ELR (cell line): ENCODE data around the gene STING1.
"Not testable (repeated sequence)": the region's sequence is repeated elsewhere in the genome, so short reads cannot be mapped to it uniquely, and the experiment has no call there.

Experiments
- DNase-seq: peaks from one replicate; pipeline ENCODE4 v3.0.0-alpha.2; 2015; ENCODE audit warnings: low read depth

STING1 gene

DNA sequence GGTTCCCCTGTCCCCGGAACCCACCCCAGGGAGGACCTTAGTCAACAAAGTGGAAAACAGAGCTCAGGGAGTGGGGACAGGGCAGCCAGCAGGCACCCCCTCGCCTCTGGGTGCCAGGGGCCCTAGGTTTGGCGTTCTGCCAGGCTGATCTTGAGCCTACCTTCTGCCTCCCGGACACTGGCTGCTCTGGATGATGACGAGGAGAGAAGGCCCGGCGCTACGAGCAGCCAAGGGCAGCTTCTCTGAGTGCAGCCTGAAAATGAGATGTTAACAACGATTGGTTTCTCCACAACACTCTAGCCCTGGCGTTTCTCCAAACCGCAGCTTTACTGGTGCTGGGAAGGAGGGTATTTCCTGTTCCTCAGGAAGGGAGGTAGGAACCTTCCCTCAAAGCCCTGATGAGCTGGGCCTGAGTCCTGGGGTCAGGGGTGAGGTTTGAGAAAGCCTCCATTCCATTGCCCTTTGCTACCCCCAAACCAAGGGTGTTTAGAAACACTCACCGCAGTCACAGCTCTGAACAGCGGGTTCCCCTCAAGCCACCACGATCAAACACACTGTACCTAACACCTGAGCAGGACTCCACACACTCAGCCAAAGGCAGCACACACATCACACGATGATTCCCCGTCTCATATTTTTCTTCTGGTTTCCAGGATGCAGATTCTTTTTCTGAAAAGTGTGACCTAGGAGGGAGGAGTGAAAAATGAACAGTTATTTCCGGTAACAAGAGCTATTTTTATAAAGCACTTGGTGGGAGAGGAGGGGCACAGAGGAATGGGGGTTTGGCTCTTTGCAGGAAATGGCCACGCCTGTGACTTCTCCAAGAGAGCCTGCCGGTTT is at the start of gene STING1:
STING1 (minus strand) TSS at position 709 of the 840 bp plus-strand sequence. CDS start 1,054 bp downstream, outside the sequence.
- peak; percentile 99 for DNase-seq

- no peak for DNase-seq
These were observed 49.2 kb upstream of the STING1 start for GRCh38 chr5:139531772-139532169.

DNA sequence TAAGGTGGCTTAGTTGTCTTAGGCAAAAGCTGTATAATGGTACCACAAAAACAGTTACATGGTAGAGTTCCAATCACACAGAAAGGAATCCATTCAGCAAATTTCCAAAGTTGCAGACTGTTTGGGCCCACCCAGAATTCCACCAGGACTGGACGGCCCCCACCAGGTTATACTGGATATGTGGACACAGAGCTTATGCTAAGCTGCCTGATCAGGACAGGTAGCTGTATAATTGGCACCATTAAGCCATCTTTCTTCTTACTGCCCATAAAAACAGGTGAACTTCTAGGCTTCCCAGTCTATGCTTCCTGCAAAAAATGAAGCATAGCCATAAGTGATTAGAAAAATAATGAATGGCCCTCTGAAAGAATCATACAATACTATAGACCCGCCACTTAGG is 47.5 kb upstream of the STING1 start:
- not testable (repeated sequence) for DNase-seq

DNA sequence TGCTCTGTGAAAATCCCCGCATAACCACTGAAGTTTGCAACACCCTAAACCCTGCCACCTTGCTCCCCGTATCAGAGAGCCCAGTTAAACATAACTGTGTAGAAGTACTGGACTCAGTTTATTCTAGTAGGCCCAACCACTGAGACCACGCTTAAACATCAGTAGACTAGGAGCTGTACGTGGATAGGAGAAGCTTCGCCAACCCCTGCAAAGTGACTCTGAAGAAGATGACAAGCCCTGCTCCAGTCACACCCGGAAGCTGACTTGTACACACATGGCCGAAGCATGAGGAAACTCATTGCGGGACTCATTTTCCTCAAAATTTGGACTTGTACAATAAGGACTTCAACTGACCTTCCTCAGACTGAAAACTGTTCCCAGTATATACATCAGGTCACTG is 46.1 kb upstream of the STING1 start:
- DNase-seq, result not testable (repeated sequence)

DNA sequence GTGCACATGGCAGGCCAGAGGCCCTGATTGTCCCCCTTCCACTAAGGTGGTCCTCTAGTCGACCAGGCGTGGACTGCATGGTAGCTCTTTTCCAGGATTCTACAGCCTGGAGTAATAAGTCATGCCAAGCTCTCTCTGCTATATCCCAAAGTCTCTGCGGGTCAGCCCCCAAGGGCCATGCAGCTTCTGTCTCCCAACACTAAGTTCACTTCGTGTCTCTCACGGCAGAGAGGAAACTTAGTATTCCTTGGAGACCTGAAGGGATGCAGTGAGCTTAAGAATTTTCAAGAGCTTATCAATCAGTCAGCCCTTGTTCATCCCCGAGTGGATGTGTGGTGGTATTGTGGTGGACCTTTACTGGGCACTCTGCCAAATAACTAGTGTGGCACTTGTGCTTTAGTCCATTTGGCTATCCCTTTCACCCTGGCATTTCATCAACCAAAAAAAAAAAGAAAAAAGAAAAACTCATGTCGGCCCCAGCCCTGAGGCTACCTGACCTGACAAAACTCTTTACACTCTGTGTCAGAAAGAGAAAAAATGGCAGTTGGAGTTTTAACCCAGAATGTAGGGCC is 45.4 kb upstream of the STING1 start:
- DNase-seq, result not testable (repeated sequence)

DNA sequence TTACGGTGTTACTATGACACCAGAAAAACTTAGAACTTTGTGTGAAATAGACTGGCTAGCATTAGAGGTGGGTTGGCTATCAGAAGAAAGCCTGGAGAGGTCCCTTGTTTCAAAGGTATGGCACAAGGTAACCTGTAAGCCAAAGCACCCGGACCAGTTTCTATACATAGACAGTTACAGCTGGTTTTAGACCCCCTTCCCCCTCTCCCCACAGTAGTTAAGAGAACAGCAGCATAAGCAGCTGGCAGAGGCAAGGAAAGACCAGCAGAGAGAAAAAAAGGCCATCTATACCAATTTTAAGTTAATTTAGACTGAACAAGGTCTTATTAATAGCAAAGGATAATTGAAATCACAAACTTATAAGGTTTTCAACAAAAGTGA is 44.5 kb upstream of the STING1 start:
- not testable (repeated sequence) for DNase-seq

DNA sequence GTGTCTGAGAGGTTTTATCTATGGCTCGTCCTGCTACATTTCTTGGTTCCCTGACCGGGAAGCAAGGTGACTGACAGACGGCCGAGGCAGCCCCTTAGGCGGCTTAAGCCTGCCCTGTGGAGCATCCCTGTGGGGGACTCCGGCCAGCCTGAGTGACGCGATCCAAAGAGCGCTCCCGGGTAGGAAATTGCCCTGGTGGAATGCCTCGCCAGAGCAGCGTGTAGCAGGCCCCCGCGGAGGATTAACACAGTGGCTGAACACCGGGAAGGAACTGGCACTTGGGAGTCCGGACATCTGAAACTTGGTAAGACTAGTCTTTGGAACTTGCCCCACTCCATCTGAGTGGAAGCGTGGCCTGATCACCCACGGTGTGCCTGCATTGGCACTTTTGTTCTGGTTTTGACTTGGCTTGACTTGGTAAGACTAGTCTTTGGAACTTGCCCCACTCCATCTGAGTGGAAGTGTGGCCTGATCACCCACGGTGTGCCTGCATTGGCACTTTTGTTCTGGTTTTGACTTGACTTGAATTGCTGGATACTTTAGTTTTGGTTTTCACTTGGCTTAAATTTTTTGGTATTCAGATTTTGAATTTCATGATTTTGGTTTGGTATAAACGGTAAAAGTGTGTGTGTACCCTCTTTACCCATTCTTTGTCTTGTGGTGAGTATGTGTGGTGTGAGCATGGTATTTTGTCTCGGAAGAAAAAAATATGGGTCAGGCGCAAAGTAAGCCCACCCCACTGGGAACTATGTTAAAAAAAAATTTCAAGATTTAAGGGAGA is 43.9 kb upstream of the STING1 start:
- not testable (repeated sequence) for DNase-seq

- DNase-seq, result not testable (repeated sequence)
These were observed 43.2 kb upstream of the STING1 start for GRCh38 chr5:139525586-139526308.

GRCh38 chr5:139524940-139525585 is 42.5 kb upstream of the STING1 start:
- no peak for DNase-seq

- no peak for DNase-seq
These were observed 41.9 kb upstream of the STING1 start for GRCh38 chr5:139524446-139524845.

- DNase-seq, result no peak
These were observed 41.3 kb upstream of the STING1 start for GRCh38 chr5:139523635-139524445.

DNA sequence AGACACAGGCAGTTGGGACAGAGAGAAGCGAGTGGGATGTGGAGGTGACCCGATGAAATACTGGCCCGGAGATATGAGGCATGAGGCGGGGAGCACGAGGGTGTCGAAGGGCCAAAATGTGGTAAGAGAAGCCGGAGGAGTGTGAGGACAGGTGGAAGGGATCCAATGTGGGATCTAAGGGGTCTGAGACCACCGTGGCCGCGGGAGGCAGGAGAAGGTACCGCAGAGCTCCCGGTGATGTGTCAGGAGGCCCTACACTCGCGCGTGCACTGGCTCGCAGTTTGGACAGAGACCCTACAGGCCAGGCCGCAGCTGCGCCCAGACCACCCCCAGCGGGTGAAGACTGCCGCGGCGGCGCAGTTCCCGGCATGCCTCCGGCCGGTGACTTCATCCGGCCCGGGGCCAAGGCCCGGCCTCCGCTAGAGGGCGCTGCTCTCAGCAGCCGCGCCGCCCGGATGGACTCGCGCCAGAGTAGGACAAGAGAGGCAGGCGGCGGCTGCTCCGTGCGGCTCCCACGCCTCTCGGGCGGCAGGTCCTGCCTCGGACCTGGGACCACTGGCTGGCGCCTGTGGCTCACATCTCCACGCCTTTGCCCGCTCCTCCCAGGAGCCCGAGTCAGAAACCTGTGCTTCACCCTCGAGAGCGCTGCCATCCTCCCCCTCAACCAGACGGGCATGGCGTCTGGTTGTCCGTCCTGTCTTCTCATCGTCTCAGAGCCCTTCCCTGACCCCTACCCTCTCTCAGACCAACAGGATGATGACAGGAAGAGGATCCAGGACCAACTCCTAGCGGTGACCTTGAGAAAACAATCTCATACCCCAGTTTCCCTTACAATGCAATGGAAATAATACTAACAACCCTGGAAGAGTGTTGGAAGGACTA is 35.4 kb upstream of the STING1 start:
- peak; percentile 87 for DNase-seq

GRCh38 chr5:139514486-139514856 is 31.9 kb upstream of the STING1 start:
- DNase-seq, result no peak

GRCh38 chr5:139513852-139514485 is 31.4 kb upstream of the STING1 start:
- no peak for DNase-seq

DNA sequence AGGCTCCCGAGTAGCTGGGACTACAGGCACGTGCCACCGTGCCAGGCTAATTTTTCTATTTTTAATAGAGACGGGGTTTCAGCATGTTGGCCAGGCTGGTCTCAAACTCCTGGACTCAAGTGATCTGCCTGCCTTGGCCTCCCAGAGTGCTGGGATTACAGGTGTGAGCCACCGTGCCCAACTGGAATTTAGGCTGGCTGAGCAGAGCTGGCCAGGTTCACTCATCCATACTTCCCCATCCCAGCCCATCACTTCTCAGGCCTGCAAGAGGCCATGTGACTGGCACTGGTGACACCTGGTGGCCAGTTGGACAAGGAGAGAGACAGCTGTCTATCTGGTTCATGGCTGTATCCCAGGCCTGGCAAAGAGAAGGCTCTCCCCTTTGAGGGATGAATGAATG is 30.9 kb upstream of the STING1 start:
- DNase-seq, result peak; percentile 83

GRCh38 chr5:139512786-139513390 is 30.3 kb upstream of the STING1 start:
- peak; percentile 17 for DNase-seq

GRCh38 chr5:139504722-139505121 is 22.2 kb upstream of the STING1 start:
- DNase-seq, result not testable (repeated sequence)

DNA sequence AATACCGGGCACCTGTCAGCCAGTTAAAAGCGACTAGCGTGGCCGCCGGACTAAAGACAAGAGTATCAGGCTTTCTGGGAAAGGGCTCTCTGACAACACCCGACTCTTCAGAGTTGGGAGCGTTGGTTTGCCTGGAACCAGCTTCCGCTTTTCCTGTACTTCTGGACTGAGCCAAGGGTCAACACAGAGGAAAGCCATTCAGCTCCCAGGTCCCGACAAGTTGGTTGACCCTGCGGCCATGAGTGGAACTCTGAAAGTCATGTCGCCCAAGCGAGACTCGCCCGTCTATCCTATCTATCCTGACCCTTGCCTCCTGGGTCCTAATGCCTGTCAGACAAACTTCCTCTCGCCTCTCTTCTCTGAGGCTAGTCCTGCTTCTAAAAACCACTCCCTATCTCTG is 21.3 kb upstream of the STING1 start:
- DNase-seq, result not testable (repeated sequence)
